A549 (cell line): ENCODE data around the gene ATP7B.

ENCODE experiments used
- NFE2L2 ChIP-seq: fragments of 150-350 bp; conservative IDR thresholded peaks from 2 replicates; pipeline ENCODE4 v1.6.1; 2014; ENCODE audit warnings: low read length
- SMC3 ChIP-seq: fragments of >200 bp; sonication (Bioruptor Twin); formaldehyde crosslinking; IDR thresholded peaks from 3 replicates; pipeline ENCODE4 v1.6.1; 2018; ENCODE audit warnings: inconsistent platforms

- TF ChIP-seq NFE2L2: no peak
- no peak for TF ChIP-seq SMC3
Observed at GRCh38 chr13:51910508-51910907, 100.7 kb downstream of the ATP7B start.
